K562 (cell line): Measurements from ENCODE around the gene MTPN. TPM values are rescaled to one million over a fixed set of nuclear protein-coding genes. Genes with fewer than 3 reads are reported as not detected.

Experiments
- ATAC-seq: fragments of 200-7000 bp; cut with Tn5 transposase; 3 replicates; pipeline ENCODE4 v1.9.1; 2020; ENCODE audit warnings: moderate library complexity
- BruUV-seq: library from RNA; stranded (reverse); fragments of 400-500 nt; replicated peaks from 2 replicates; lab custom pipeline; 2021; lab: Mats Ljungman, UMichigan
- CTCF ChIA-PET: fragments of 300-600 bp; formaldehyde crosslinking; extraction: SDS; loops from one replicate; lab custom pipeline; 2021; ENCODE audit warnings: low intra/inter-chr PET ratio; lab: Yijun Ruan, JAX
- POLR2A ChIA-PET: fragments of 300-600, 350-650 bp; sonication (Branson Sonifier 250); formaldehyde crosslinking; extraction: SDS; loops from one replicate; lab custom pipeline; 2021; ENCODE audit warnings: antibody characterized with exemption, inconsistent platforms; lab: Yijun Ruan, JAX
- DNase-seq, 4 experiments: peaks; one replicate each; pipeline versions ENCODE4 v3.0.0 to v3.0.0-alpha.2; 2011 to 2018; ENCODE audit warnings: low spot score in 3 of 4, mixed read lengths in 3 of 4; ENCODE audit errors: extremely low read depth in 1 of 4
- FAIRE-seq: peaks from 2 replicates; lab custom pipeline; 2011; peaks lifted over from hg19 to GRCh38; lab: Jason Lieb, UNC
- H2AFZ ChIP-seq: 2 replicates; pipeline ENCODE4 v1.6.0; 2011; ENCODE audit warnings: low read depth, low read length, control low read depth, inconsistent platforms
- H3K27ac ChIP-seq: fragments of 200-600 bp; 3 replicates; pipeline ENCODE4 v1.8.0; 2011; ENCODE audit warnings: low read depth, mild to moderate bottlenecking, control low read depth, inconsistent platforms, low read length, moderate library complexity, mixed read lengths; ENCODE audit errors: extremely low read depth
- H3K27me3 ChIP-seq, 2 experiments: fragments of 300-600 bp in 1 of 2; 2 replicates in 1 of 2; 3 replicates in 1 of 2; pipeline versions ENCODE4 v1.6.0 to v1.8.0; 2011; ENCODE audit warnings: inconsistent platforms in 2 of 2, low read length in 2 of 2, mild to moderate bottlenecking in 1 of 2, mixed read lengths in 1 of 2, moderate library complexity in 1 of 2; ENCODE audit not compliant: control insufficient read depth in 2 of 2, insufficient read depth in 2 of 2
- H3K36me3 ChIP-seq: fragments of 300-600 bp; 3 replicates; pipeline ENCODE4 v1.8.0; 2011; ENCODE audit warnings: mild to moderate bottlenecking, low read length, inconsistent platforms; ENCODE audit not compliant: control insufficient read depth, insufficient read depth
- H3K4me1 ChIP-seq, 2 experiments: fragments of 200-600 bp in 1 of 2; replicated peaks in 1 of 2; 2 replicates in 1 of 2; 3 replicates in 1 of 2; pipeline versions ENCODE4 v1.5.1 to v1.8.0; 2011; ENCODE audit warnings: inconsistent platforms in 2 of 2, low read length in 2 of 2, mild to moderate bottlenecking in 1 of 2, mixed read lengths in 1 of 2, moderate library complexity in 1 of 2; ENCODE audit not compliant: control insufficient read depth in 2 of 2, insufficient read depth in 2 of 2
- H3K4me2 ChIP-seq: 2 replicates; pipeline ENCODE4 v1.6.1; 2011; ENCODE audit warnings: low read length, control low read depth, inconsistent platforms, mixed read lengths; ENCODE audit not compliant: insufficient read depth
- H3K4me3 ChIP-seq: fragments of 200-600 bp; sonication (generic), shearing (Covaris generic); 2 replicates; pipeline ENCODE4 v1.5.1; 2016; ENCODE audit warnings: control low read depth, inconsistent platforms
- H3K79me2 ChIP-seq: fragments of 200-600 bp; 3 replicates; pipeline ENCODE4 v1.8.0; 2011; ENCODE audit warnings: low read length, inconsistent platforms; ENCODE audit not compliant: control insufficient read depth, insufficient read depth
- H3K9ac ChIP-seq, 2 experiments: 2 replicates each; pipeline versions ENCODE4 v1.6.0 to v1.6.1; 2011; ENCODE audit warnings: low read depth in 2 of 2, low read length in 2 of 2, control low read depth in 1 of 2, inconsistent platforms in 1 of 2, mild to moderate bottlenecking in 1 of 2, mixed read lengths in 1 of 2; ENCODE audit not compliant: insufficient read depth in 1 of 2
- H3K9me1 ChIP-seq: one replicate; pipeline ENCODE4 v1.6.0; 2011; ENCODE audit warnings: inconsistent platforms, mild to moderate bottlenecking, low read length, moderate library complexity; ENCODE audit not compliant: control insufficient read depth, insufficient read depth
- H3K9me3 ChIP-seq: replicated peaks from 2 replicates; pipeline ENCODE4 v1.5.1; 2011; ENCODE audit warnings: low read depth, low read length, inconsistent platforms; ENCODE audit not compliant: control insufficient read depth, insufficient read depth
- H4K20me1 ChIP-seq: replicated peaks from 2 replicates; pipeline ENCODE4 v1.6.1; 2011; ENCODE audit warnings: low read length, inconsistent platforms, mixed read lengths; ENCODE audit not compliant: control insufficient read depth, insufficient read depth
- CHD1 ChIP-seq: fragments of 200-600 bp; sonication (generic); IDR thresholded peaks from one replicate; pipeline ENCODE4 v1.6.1; 2012; ENCODE audit warnings: mild to moderate bottlenecking, moderate library complexity, low read length, inconsistent platforms
- CHD7 ChIP-seq: fragments of 200-600 bp; sonication (generic); IDR thresholded peaks from one replicate; pipeline ENCODE4 v1.6.1; 2012; ENCODE audit warnings: mild to moderate bottlenecking, low read depth, low read length, inconsistent platforms
- GABPA ChIP-seq: fragments of 200-800 bp; sonication (Bioruptor generic); conservative IDR thresholded peaks from 2 replicates; pipeline ENCODE4 v1.6.1; 2016; ENCODE audit warnings: low read depth, missing genetic modification characterization, missing compliant biosample characterization
- KDM2B ChIP-seq: fragments of 250-450 bp; sonication (Bioruptor Pico); IDR thresholded peaks from 2 replicates; pipeline ENCODE4 v1.8.0; 2021; ENCODE audit warnings: mild to moderate bottlenecking, moderate library complexity
- OTX1 ChIP-seq: fragments of 450-650 bp; formaldehyde crosslinking; IDR thresholded peaks from 2 replicates; pipeline ENCODE4 v1.4.0; 2022; ENCODE audit warnings: mild to moderate bottlenecking
- POLR2A ChIP-seq: fragments of 450-650 bp; conservative IDR thresholded peaks from 2 replicates; pipeline ENCODE4 v1.6.1; 2016
- POLR2B ChIP-seq: fragments of 450-650 bp; IDR thresholded peaks from 2 replicates; pipeline ENCODE4 v1.6.1; 2018; ENCODE audit warnings: low read depth; ENCODE audit not compliant: partially characterized antibody
- SOX6 ChIP-seq: fragments of 450-650 bp; IDR thresholded peaks from 2 replicates; pipeline ENCODE4 v1.6.1; 2014; ENCODE audit warnings: mild to moderate bottlenecking
- XRCC5 ChIP-seq: fragments of 200-400 bp; formaldehyde crosslinking; IDR thresholded peaks from 2 replicates; pipeline ENCODE4 v1.6.1; 2017; ENCODE audit warnings: low read depth, mild to moderate bottlenecking, low read length
- ZNF766 ChIP-seq: fragments of 200-800 bp; sonication (Bioruptor generic); conservative IDR thresholded peaks from 2 replicates; pipeline ENCODE4 v1.6.1; 2016; ENCODE audit warnings: missing genetic modification characterization, missing compliant biosample characterization
- WGBS: fragments of 100-300 bp; shearing (Covaris generic); methylation state at CpG from one replicate; pipeline ENCODE4 v1.1.6; 2016; ENCODE audit warnings: low coverage, mixed read lengths; ENCODE audit not compliant: insufficient coverage; ENCODE audit errors: missing lambda C conversion rate; 5-methylcytosine and 5-hydroxymethylcytosine counted together
- in situ Hi-C: fragments of 300-500 bp; cut with MboI; formaldehyde crosslinking; loops from 4 replicates; pipeline ENCODE4 v1.15.0; 2018; ENCODE audit warnings: inconsistent platforms, mixed read lengths
- intact Hi-C: fragments of 100-400 bp; cut with micrococcal nuclease; formaldehyde crosslinking; loops from 2 replicates; pipeline ENCODE4 v1.14.2; 2022
- polyA plus RNA-seq, 8 experiments: library from polyadenylated mRNA; depleted of rRNA in 4 of 8; stranded (reverse) in 5 of 8; unstranded in 3 of 8; fragments of >200 nt; fragmentation: Nextera tagmentation in 2 of 8; fragmentation: Illumina TruSeq in 1 of 8; extraction: Ambion mirVana in 2 of 8; extraction: Trizol in 1 of 8; gene quantifications; 2 replicates each; pipeline versions ENCODE4 v1.2.1 to v1.2.3, GENCODE V29; 2011 to 2014; ENCODE audit warnings: inconsistent platforms in 1 of 8, missing spikeins in 1 of 8
- total RNA-seq, 7 experiments: library from RNA; depleted of rRNA in 6 of 7; stranded (reverse); fragments of >200 nt in 6 of 7; fragmentation: Illumina TruSeq in 2 of 7; extraction: Trizol in 2 of 7; gene quantifications; 2 replicates each; pipeline versions ENCODE4 v1.2.1 to v1.2.3, GENCODE V29; 2011 to 2021; ENCODE audit warnings: low replicate concordance in 1 of 7

MTPN gene
- total and polyA plus RNA-seq, 9 of the 15 experiments (the other 6 are each of a cell fraction or from before 2014, with no cell fraction given): 68.5 to 261 (median 156) TPM

DNA sequence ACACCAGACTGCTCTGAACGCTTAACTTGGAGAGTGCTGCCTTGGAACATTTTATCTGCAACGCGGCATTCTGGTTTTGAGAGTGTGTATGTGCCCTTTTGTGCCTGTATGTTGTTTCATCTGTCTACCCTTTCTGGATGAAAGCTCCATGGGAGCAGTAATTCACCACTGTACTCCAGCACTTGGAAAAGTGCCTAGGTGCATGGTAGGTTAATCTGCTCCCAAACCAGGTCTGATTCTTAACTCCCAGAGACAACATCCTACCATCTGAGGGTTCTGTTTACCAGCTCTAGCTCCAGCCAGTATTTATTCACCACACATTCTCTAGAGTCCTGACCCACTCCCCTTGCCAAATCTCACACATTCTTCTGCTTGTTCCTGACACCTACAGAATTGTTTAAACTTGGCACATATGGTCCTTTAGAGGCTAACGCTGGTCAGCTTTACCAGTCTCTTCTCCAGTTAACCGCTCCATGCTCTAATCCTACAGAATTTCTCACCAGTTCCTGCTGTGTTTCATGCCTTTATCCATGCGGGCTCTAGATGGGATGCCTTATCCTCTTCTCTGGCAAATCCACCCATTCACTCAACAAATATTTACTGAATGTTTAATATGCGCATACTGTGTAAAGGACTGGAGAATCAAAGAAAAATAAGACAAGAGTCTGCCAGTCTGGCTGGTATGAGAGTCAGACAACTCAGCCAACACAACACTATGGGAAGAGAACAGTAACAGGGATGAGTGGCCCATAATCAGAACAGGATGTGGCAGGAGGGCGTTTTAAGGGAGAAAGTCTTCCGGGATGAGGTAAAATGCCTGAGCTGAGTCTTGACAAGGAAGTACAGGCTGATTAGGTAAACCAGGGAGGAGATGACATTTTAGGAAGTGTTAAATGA is 46.3 kb downstream of the MTPN start:
- POLR2A ChIA-PET: interaction anchor here (0.5 to 7.1 kb wide), 3 partner anchors 10 to 39 kb away, joined by 3 to 45 read pairs (median 3); no protein-coding TSS in a partner anchor
- TF ChIP-seq GABPA (tag): peak; percentile 48
- no peak for TF ChIP-seq SOX6
- TF ChIP-seq KDM2B (CRISPR knock-in tag): no peak
- 0 out of 2 replicates have a peak, but pooled peaks have one; percentile 37 for TF ChIP-seq POLR2A
- TF ChIP-seq ZNF766 (CRISPR knock-in tag): no peak
- TF ChIP-seq POLR2B: peak; percentile 15
- TF ChIP-seq OTX1 (CRISPR knock-in tag): no peak
- 0 out of 2 replicates have a peak, but pooled peaks have one; percentile 60 for TF ChIP-seq XRCC5
- TF ChIP-seq CHD1: peak; percentile 17
- peak; percentile 32 for TF ChIP-seq CHD7

More for the DNA sequence above, 46.3 kb downstream of the MTPN start:
- peak; percentile 3; the same call in 1 of the 3 replicates for ATAC-seq
- H3K79me2 ChIP-seq: peaks cover 69% of the 10 kb centered on the region
- H3K9me1 ChIP-seq: no peaks in the 10 kb centered on the region
- H2AFZ ChIP-seq: no peak overlapping the region
- DNase-seq: no peak
- intact Hi-C loops (loop anchor here (5.0 kb wide), 1 partner anchor 129 kb away; no protein-coding TSS in a partner anchor), in situ Hi-C loops (no loop called here)
- no peaks in the 10 kb centered on the region for H3K27me3 ChIP-seq
- CTCF ChIA-PET: no interaction called here
- H3K9ac ChIP-seq: no peak overlapping the region
- BruUV-seq: no TSS peak
- H3K27ac ChIP-seq: no peak overlapping the region
- peaks cover 49% of the 10 kb centered on the region for H3K36me3 ChIP-seq
- FAIRE-seq: no peak
- H3K4me3 ChIP-seq: no peak overlapping the region
- H3K4me1 ChIP-seq: peaks cover 21 to 53% of the 10 kb centered on the region in 2 experiments
- H3K9me3 ChIP-seq: no peaks in the 10 kb centered on the region
- peaks cover 14% of the 10 kb centered on the region; the same call in 1 of the 2 replicates for H4K20me1 ChIP-seq
- no peak overlapping the region for H3K4me2 ChIP-seq
- 69% methylated on average over 9 of the region's 9 CpGs for WGBS
